Progenitor cell of endocrine pancreas (in vitro differentiated cells): ENCODE results near the gene DIS3L2. TPM values are rescaled to one million over a fixed set of nuclear protein-coding genes. Genes with fewer than 3 reads are reported as not detected.
"Not testable (repeated sequence)": the region's sequence is repeated elsewhere in the genome, so short reads cannot be mapped to it uniquely, and the experiment has no call there.

Experiments used
- DNase-seq: peaks from one replicate; pipeline ENCODE4 v3.0.0; 2021; ENCODE audit warnings: low spot score; ENCODE audit not compliant: unreplicated experiment
- H3K27ac Mint-ChIP-seq: 2 replicates; pipeline ENCODE4 v1.8.0; 2021; ENCODE audit warnings: mild to moderate bottlenecking, moderate library complexity, mixed read lengths
- H3K27me3 Mint-ChIP-seq: 2 replicates; pipeline ENCODE4 v1.8.0; 2021; ENCODE audit warnings: mixed read lengths
- H3K36me3 Mint-ChIP-seq: 2 replicates; pipeline ENCODE4 v1.8.0; 2022; ENCODE audit warnings: mixed read lengths; ENCODE audit not compliant: insufficient read depth
- H3K4me1 Mint-ChIP-seq: 2 replicates; pipeline ENCODE4 v1.8.0; 2021; ENCODE audit warnings: low read depth, mixed read lengths
- H3K4me3 Mint-ChIP-seq: 2 replicates; pipeline ENCODE4 v1.8.0; 2021; ENCODE audit warnings: low read depth, mild to moderate bottlenecking, moderate library complexity, mixed read lengths
- H3K9me3 Mint-ChIP-seq: 2 replicates; pipeline ENCODE4 v1.8.0; 2021; ENCODE audit warnings: low read depth, mixed read lengths
- total RNA-seq: library from RNA; stranded (reverse); gene quantifications from 2 replicates; pipeline ENCODE4 v1.2.1, GENCODE V29; 2021
- TF ChIP-seq, protein P1 (sequence below): fragments of 200-600 bp; sonication (generic); IDR thresholded peaks from one replicate; pipeline ENCODE4 v1.5.0; 2021; ENCODE audit warnings: antibody characterized with exemption, mild to moderate bottlenecking; ENCODE audit not compliant: unreplicated experiment

The DIS3L2 gene
- total RNA-seq, 1 donor from 2014 or later = 59.3 TPM

DNA sequence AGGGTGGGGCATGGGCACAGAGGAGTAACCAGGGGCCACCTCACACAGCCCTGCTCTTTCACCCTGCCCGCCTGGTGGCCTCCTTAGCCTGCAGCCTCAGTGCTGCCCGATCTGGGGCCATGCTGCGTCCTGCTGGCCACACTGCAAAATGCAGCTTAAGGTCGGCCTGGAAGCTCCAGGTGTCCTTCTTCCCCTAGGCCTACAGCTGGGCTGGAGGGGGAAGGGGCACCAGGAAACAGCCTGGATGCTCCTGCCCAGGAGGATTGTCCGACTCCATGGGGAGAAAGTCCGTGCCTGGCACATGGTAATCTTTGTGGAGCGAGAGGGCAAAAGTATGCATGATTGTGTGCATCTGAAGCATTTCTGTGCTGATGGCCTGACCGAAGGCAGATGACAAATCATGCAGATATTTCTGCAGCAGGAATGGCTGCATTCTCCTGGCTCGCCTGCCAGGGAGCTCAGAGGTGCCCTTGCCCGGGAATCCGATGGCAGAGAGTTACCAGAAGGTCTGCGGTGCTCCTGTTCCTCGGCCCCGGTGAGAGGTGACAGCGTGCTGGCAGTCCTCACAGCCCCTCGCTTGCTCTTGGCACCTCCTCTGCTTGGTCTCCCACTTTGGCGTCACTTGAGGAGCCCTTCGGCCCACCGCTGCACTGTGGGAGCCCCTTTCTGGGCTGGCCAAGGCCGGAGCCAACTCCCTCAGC is 404.3 kb downstream of the DIS3L2 start:
- Mint-ChIP-seq H3K27me3 (no peaks in the 10 kb centered on the region), H3K4me3 (no peak overlapping the region), H3K4me1 (peaks cover 2% of the 10 kb centered on the region), H3K9me3 (no peaks in the 10 kb centered on the region), H3K27ac (no peak overlapping the region), H3K36me3 (no peaks in the 10 kb centered on the region)
- DNase-seq = no peak
- TF ChIP-seq, protein P1, sequence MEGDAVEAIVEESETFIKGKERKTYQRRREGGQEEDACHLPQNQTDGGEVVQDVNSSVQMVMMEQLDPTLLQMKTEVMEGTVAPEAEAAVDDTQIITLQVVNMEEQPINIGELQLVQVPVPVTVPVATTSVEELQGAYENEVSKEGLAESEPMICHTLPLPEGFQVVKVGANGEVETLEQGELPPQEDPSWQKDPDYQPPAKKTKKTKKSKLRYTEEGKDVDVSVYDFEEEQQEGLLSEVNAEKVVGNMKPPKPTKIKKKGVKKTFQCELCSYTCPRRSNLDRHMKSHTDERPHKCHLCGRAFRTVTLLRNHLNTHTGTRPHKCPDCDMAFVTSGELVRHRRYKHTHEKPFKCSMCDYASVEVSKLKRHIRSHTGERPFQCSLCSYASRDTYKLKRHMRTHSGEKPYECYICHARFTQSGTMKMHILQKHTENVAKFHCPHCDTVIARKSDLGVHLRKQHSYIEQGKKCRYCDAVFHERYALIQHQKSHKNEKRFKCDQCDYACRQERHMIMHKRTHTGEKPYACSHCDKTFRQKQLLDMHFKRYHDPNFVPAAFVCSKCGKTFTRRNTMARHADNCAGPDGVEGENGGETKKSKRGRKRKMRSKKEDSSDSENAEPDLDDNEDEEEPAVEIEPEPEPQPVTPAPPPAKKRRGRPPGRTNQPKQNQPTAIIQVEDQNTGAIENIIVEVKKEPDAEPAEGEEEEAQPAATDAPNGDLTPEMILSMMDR = peak; percentile 51

DNA sequence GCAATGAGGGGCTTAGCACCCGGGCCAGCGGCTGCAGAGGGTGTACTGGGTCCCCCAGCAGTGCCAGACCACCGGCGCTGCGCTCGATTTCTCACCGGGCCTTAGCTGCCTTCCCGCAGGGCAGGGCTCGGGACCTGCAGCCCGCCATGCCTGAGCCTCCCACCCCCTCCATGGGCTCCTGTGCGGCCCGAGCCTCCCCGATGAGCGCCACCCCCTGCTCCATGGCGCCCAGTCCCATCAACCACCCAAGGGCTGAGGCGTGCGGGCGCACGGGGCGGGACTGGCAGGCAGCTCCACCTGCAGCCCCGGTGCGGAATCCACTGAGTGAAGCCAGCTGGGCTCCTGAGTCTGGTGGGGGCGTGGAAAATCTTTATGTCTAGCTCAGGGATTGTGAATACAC is 404.9 kb downstream of the DIS3L2 start:
- H3K36me3 Mint-ChIP-seq, H3K27ac Mint-ChIP-seq, H3K27me3 Mint-ChIP-seq, H3K4me1 Mint-ChIP-seq, DNase-seq, H3K9me3 Mint-ChIP-seq, H3K4me3 Mint-ChIP-seq: not testable (repeated sequence)

DNA sequence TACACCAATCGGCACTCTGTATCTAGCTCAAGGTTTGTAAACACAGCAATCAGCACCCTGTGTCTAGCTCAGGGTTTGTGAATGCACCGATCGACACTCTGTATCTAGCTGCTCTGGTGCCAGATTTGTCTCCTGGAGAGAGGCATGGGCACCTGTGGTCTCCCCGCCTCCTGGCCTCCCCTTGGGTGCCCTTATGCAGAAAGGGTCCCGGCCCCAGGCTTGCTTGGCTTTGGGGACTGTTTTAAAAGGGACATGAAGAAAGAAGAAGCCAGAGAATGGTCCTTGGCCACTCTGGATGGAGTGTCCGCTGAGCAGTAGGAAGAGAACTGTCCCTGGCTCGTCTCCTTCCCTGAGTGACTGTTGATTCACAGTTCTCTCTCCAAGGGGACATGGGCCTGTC is 405.5 kb downstream of the DIS3L2 start:
- Mint-ChIP-seq H3K36me3 (no peaks in the 10 kb centered on the region), H3K9me3 (no peaks in the 10 kb centered on the region), H3K4me1 (peaks cover 2% of the 10 kb centered on the region), H3K27ac (no peak overlapping the region), H3K4me3 (no peak overlapping the region), H3K27me3 (no peaks in the 10 kb centered on the region)
- TF ChIP-seq, protein P1 = no peak
- no peak for DNase-seq

DNA sequence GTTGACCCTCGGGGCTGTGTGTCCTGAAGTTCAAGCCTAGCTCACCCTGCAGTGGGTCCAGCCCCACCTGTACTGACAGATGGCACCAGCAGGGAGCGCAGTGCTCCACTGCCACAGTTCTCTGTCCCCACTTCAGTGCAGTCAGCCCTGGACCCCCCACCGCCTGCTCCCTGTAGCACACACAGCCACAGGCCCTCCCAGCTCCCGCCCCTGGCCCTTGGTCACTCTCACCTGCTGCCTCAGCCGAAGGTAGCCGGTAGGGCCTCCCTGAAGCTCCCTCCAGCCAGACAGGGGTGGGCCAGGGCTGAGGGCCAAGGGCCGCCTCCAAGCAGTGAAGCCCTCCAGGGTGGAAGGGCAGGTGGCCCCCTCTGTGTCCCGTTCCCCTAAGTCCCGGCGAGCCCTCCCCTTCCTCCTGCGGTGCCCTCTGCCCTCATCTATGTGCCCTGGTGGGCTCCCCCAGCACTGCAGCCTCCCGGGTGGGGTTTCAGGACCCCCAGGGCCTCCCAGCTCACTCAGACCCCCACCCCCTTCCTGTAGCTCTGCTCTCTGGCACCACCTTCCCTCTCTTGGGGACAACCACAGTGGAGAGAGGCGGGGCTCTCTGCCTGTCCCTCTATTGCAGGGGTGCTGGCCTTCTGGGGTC is 406.2 kb downstream of the DIS3L2 start:
- Mint-ChIP-seq H3K4me1 (peaks cover 2% of the 10 kb centered on the region), H3K9me3 (no peaks in the 10 kb centered on the region), H3K27ac (no peak overlapping the region), H3K27me3 (no peaks in the 10 kb centered on the region), H3K4me3 (no peak overlapping the region), H3K36me3 (no peaks in the 10 kb centered on the region)
- TF ChIP-seq, protein P1 = peak; percentile 24
- DNase-seq = no peak

DNA sequence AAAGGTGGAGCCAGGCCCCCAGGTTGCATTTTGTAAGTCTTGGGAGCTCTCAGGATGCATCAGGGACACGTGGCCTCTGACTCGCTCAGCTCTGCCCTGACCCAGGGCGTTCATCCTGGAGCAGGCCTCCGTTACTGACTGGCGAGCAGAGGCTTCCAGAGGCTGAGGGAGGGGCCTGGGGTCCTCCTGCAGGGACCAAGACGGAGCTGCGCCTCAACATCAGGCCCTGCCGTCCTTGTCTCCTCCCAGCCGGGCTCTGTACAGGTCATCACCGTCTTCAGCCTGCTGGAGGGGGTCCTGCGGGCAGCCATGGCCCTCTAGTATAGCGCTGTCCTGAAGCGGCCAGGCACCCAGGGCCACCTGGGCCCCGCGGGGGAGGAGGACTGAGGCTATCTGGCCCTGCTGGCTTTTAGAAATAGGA is 406.8 kb downstream of the DIS3L2 start:
- Mint-ChIP-seq H3K27me3 (no peaks in the 10 kb centered on the region), H3K36me3 (no peaks in the 10 kb centered on the region), H3K4me3 (no peak overlapping the region), H3K9me3 (no peaks in the 10 kb centered on the region), H3K27ac (no peak overlapping the region), H3K4me1 (peaks cover 2% of the 10 kb centered on the region)
- no peak for DNase-seq
- TF ChIP-seq, protein P1 = no peak
